PC-3 (cell line): ENCODE data around the gene PCDHGA4.

Source experiments
- EZH2phosphoT487 ChIP-seq: fragments of 300-600 bp; sonication (generic); IDR thresholded peaks from 2 replicates; pipeline ENCODE4 v1.6.1; 2018; ENCODE audit warnings: mild to moderate bottlenecking, antibody characterized with exemption, low read length, borderline replicate concordance
- TF ChIP-seq, protein P1 (sequence below): fragments of 300-600 bp; sonication (generic); conservative IDR thresholded peaks from 2 replicates; pipeline ENCODE4 v1.5.1; 2017; ENCODE audit warnings: antibody characterized with exemption, low read depth, mild to moderate bottlenecking, low read length

DNA sequence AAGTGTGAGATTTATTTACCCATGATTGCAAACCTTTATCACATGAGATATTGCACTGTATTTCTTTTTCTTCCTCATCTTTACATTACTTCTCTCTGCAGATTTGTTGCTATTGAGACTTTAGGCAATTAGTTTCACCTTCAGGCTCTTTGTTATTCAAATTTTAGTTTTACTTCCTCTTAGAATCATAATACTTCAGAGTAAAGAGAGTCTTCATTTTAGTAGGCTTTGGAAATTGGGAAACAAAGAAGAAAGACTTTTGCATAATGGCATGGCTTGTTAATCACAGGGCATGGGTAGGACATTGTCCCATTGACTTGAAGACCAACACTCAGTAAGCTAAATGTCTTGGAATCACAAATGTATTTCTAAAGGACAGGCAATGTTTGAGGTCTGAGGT lies 7.9 kb downstream of the PCDHGA4 start:
- TF ChIP-seq, protein P1, sequence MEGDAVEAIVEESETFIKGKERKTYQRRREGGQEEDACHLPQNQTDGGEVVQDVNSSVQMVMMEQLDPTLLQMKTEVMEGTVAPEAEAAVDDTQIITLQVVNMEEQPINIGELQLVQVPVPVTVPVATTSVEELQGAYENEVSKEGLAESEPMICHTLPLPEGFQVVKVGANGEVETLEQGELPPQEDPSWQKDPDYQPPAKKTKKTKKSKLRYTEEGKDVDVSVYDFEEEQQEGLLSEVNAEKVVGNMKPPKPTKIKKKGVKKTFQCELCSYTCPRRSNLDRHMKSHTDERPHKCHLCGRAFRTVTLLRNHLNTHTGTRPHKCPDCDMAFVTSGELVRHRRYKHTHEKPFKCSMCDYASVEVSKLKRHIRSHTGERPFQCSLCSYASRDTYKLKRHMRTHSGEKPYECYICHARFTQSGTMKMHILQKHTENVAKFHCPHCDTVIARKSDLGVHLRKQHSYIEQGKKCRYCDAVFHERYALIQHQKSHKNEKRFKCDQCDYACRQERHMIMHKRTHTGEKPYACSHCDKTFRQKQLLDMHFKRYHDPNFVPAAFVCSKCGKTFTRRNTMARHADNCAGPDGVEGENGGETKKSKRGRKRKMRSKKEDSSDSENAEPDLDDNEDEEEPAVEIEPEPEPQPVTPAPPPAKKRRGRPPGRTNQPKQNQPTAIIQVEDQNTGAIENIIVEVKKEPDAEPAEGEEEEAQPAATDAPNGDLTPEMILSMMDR, result no peak
- no peak for TF ChIP-seq EZH2phosphoT487
